ENCODE measurements around the gene GBX1.

Gene GBX1

DNA sequence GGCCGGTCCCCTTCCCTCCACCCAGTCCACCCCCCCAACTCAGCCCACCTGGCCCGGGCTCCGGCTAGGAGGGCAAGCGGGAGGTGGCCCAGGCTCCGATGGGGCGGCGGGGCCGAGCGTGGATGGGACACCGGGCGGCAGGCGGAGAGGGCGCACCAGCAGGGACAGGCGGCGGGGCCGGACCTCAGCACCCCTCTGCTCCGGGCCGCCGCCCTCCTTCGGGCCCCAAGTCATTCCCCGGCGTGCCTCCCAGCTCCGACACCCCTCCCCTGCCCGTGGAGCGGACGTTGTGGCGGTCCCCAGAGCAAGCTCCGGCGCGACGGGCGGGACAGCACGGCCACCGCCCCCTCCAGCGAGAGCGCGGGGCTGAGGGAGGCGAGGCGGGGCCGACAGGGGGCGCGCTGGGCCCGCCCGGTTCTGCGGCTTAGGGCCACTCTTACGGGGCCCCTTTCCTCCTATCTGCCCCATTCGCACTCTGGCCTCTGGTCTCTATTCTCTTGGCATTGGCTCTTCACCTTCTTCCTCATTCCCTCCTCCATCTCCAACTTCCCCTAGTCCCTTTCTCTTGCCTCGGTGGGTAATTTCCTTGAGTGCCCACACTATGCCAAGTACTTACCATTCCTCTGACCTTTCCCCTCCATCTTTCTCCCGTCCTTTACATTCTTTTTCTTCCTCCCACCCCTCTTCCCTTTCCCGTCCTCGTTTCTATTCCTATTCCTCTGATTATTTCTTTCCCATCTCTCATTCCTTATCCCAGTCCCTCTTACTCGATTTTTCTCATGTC, 701 bp upstream of the GBX1 start:
- no peak for DNase-seq (ENCODE audit: low read depth, low spot score)
- no peak overlapping the region for H3K4me3 ChIP-seq (ENCODE audit: low read depth, low read length)
- TF ChIP-seq CTCF (IDR thresholded peaks at IDR 0.05; ENCODE audit: low read depth, low read length): peak; percentile 66
- in situ Hi-C loops (cut with HindIII; ENCODE audit: low sequenced_read_pairs): no loop called here

GRCh38 chr7:151166629-151167196, 781 bp downstream of the GBX1 start:
- no peak overlapping the region for H3K4me3 ChIP-seq (ENCODE audit: low read depth, low read length)
- no peak for DNase-seq (ENCODE audit: low read depth, low spot score)
- no peak for TF ChIP-seq CTCF (IDR thresholded peaks at IDR 0.05; ENCODE audit: low read depth, low read length)
- in situ Hi-C loops (cut with HindIII; ENCODE audit: low sequenced_read_pairs): no loop called here

DNA sequence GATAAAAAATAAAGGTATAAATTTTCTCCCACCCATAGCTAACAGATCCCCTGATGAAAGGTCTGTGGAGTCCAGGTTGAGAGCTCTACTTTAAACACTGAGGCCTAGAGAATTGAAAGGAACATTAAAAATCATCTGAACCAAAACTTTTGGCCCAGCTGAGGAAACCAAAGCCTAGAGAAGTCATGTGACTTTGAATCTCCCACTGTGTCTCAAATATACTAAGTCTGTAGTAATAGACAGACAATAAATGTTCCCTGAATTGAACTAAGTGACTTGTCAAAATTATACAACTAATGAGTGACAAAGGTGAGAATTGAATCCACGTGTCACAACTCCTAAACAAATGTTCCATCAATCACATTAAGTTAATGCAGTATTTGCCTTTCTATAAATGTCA, 5.7 kb downstream of the GBX1 start:
- no peak for DNase-seq (ENCODE audit: low read depth, low spot score)
- in situ Hi-C loops (cut with HindIII; ENCODE audit: low sequenced_read_pairs): no loop called here
- no peak for TF ChIP-seq CTCF (IDR thresholded peaks at IDR 0.05; ENCODE audit: low read depth, low read length)
- no peak overlapping the region for H3K4me3 ChIP-seq (ENCODE audit: low read depth, low read length)

DNA sequence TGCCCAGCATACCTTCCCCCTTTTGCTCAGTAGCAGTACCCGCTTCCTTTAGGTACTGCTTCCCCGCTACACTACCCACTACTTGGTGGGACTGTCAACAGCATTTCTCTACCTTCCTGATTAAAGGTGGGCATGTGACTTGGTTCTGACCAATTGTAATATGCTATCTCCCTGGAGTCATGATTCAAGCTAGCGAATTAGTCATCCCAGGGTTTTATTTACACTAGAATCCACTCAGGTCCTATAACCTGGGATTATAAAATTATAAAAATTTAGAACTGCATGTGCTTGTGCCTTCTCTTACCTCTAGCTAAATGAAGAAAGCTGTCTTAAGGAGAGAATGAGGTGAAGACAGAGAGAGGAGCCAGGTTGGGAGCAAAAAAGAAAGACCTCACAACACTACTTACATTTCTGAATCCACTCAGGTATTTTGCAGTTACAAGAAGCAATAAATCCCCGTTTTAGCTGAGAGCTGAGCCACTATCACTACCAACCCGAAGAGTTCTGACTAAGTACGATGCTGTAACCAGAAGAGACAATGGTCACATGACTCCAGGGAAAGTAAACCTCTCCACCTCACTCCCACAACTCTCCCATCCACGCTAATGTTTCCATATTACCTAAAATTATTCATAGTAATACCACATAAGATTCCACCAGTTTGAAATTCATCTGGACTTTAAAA, 9.7 kb downstream of the GBX1 start:
- H3K4me3 ChIP-seq (ENCODE audit: low read depth, low read length): no peak overlapping the region
- in situ Hi-C loops (cut with HindIII; ENCODE audit: low sequenced_read_pairs): no loop called here
- TF ChIP-seq CTCF (IDR thresholded peaks at IDR 0.05; ENCODE audit: low read depth, low read length): no peak
- no peak for DNase-seq (ENCODE audit: low read depth, low spot score)

DNA sequence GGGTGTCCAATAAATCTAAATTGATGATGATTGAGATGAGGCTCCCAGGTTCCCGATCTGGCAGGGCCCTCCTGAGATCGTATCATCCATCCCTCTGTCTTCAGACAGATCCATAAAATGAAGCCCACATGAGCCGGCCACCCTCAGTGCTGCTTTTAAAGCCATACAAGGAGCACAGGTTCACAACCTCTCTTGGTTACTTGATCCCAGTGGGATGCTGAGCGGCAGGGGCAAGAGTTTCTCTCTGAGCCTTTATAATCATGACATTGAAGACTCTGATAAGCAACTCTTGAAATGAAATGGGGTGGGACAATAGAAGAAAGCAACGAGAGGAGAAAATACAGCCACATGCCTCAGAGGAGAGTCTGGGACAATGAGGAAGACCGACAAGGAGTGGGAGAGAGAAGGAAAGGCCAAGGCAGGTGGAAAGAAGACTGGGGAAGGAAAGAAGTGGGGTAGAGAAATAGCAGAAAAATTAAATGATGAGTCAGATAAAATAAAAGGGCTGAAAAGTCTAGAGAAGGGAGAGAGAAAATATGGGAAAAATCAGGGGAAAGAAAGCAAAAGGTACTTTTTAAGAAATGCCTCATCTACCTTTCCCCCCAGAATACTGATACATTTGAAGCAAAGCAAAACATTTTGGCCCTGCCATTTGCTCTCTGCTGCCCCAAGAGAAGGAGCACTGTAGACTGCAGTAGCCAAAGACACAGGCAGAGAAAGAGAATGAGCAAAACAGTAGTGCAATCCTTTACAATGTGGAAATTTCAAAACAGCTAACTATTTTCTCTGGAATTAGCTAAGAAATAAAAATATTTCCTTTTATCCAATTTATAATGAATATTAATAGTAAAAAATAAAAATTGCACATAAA, 14.6 kb downstream of the GBX1 start:
- TF ChIP-seq CTCF (IDR thresholded peaks at IDR 0.05; ENCODE audit: low read depth, low read length): peak; percentile 34
- no peak for DNase-seq (ENCODE audit: low read depth, low spot score)
- in situ Hi-C loops (cut with HindIII; ENCODE audit: low sequenced_read_pairs): no loop called here
- H3K4me3 ChIP-seq (ENCODE audit: low read depth, low read length): no peak overlapping the region

- H3K4me3 ChIP-seq (ENCODE audit: low read depth, low read length): no peak overlapping the region
- in situ Hi-C loops (cut with HindIII; ENCODE audit: low sequenced_read_pairs): no loop called here
- DNase-seq (ENCODE audit: low read depth, low spot score): no peak
- no peak for TF ChIP-seq CTCF (IDR thresholded peaks at IDR 0.05; ENCODE audit: low read depth, low read length)
Measured at GRCh38 chr7:151150388-151150787, 17.1 kb downstream of the GBX1 start.

Measured in astrocyte of the spinal cord (primary cell).